ENCODE results near the gene ACE. TPM values are rescaled to one million over a fixed set of nuclear protein-coding genes. Genes with fewer than 3 reads are reported as not detected.

The ACE gene
- 10 to 100 TPM in 1 of 2 donors, 1 to 10 TPM in 1; 6.6 to 30.5 TPM for total RNA-seq
- polyA plus RNA-seq, result 10 to 100 TPM in 1 of 2 donors, under 1 TPM in 1; 0.72 to 15.9 TPM
- long read RNA-seq, donor 1, partial matches to known transcripts, result 2 of 4 reads
- long read RNA-seq, donor 1, other reads (novel, unspliced or antisense), result 2 of 4 reads
- long read RNA-seq, donor 2, full-length matches to known transcripts, result 3 of 13 reads
- long read RNA-seq, donor 2, partial matches to known transcripts, result 8 of 13 reads
- long read RNA-seq, donor 2, other reads (novel, unspliced or antisense), result 2 of 13 reads

DNA sequence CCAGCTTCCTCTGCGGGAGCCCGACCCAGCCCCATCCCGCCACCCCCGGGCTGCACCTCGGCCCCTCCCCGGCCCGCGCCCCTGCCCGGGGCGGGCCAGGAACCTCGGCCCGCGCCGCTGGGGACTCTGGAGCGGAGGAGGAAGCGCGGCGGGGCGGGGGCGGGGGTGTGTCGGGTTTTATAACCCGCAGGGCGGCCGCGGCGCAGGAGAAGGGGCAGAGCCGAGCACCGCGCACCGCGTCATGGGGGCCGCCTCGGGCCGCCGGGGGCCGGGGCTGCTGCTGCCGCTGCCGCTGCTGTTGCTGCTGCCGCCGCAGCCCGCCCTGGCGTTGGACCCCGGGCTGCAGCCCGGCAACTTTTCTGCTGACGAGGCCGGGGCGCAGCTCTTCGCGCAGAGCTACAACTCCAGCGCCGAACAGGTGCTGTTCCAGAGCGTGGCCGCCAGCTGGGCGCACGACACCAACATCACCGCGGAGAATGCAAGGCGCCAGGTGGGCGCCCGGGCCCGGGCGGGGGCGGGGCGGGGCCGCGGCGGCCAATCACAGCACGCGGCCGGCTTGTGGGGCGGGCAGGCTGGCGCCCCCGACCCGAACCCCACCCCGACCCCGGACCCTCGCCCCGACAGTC is at the start of gene ACE:
ACE (plus strand) TSS at position 208 of the 626 bp plus-strand sequence; CDS start at position 242, 34 bp downstream.
- WGBS, 2 donors, result 1% methylated on average over 49 to 78 of the region's 78 CpGs
- Histone ChIP-seq H3K36me3 (ENCODE audit: control insufficient read depth in 1 of 2, insufficient read depth in 2 of 2, low read length in 1 of 2) (no peaks in the 10 kb centered on the region), H3K4me3 (ENCODE audit: low read length in 2 of 2) (peak within 1 kb of the TSS; percentile 3 to 48), H3K27me3 (ENCODE audit: control insufficient read depth in 1 of 2, insufficient read depth in 2 of 2, low read length in 1 of 2) (no peaks in the 10 kb centered on the region), H3K4me1 (ENCODE audit: control insufficient read depth in 1 of 2, insufficient read depth in 2 of 2, low read length in 2 of 2) (no peaks in the 10 kb centered on the region), H3K9me3 (ENCODE audit: control insufficient read depth, low read length) (no peaks in the 10 kb centered on the region), H3K27ac (ENCODE audit: low read depth in 1 of 2, low read length in 2 of 2) (no peak within 1 kb of the TSS)
- DNase-seq (no peak), ATAC-seq (ENCODE audit: low FRiP score) (peak; percentile 3)
- intact Hi-C loops (cut with DNase I), result no loop called here

DNA sequence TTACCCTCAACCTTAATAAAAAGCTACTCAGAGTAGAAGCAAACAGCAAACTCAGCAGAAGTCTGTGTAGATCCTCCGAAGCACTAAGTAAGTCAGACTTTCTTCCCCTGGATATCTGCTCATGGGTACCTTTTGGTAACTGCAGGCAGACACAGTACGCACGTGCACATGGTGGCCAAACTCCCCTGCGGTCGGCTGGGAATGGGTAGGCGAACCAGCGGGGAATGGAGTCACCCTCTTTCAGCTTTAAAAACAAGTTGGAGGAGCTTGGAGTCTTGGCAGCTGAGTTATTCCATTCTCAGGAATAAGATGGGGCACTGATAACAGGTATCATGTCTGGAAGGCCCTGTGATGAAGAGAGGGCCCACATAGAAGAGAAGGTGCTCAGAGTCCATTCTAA is 47.1 kb upstream of the ACE start:
- Histone ChIP-seq H3K36me3 (ENCODE audit: control insufficient read depth in 1 of 2, insufficient read depth in 2 of 2, low read length in 1 of 2) (no peaks in the 10 kb centered on the region), H3K4me1 (ENCODE audit: control insufficient read depth in 1 of 2, insufficient read depth in 2 of 2, low read length in 2 of 2) (peaks cover 0 to 1% of the 10 kb centered on the region in 2 donors), H3K9me3 (ENCODE audit: control insufficient read depth, low read length) (no peaks in the 10 kb centered on the region), H3K27me3 (ENCODE audit: control insufficient read depth in 1 of 2, insufficient read depth in 2 of 2, low read length in 1 of 2) (no peaks in the 10 kb centered on the region), H3K27ac (ENCODE audit: low read depth in 1 of 2, low read length in 2 of 2) (no peak overlapping the region), H3K4me3 (ENCODE audit: low read length in 2 of 2) (no peak overlapping the region)
- DNase-seq (no peak), ATAC-seq (ENCODE audit: low FRiP score) (no peak)
- 87 to 88% methylated on average over 7 of the region's 7 CpGs for WGBS, 2 donors
- intact Hi-C loops (cut with DNase I), result no loop called here

DNA sequence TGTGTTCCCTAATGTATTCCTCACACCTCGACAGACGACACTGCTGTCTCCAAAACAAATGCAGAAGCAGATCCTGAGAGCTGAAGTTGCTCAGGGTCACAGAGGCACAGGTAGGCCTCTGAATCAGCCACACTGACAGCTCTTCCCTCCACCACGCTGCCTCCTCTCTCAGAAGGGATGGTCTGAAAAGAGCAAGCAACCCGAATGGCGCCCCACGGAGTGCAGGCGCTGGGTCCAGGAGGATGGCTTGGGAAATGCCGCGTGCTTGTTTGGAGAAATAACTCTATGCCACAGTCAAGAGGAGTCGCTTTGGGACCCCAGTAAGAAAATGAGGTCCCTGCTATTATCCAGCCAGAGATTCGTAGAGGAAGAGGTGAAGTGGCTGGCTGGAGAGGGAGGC is 46.6 kb upstream of the ACE start:
- H3K4me3 ChIP-seq (ENCODE audit: low read length in 2 of 2), result no peak overlapping the region
- WGBS, 2 donors, result 77 to 85% methylated on average over 11 of the region's 11 CpGs
- peaks cover 0 to 1% of the 10 kb centered on the region in 2 donors for H3K4me1 ChIP-seq (ENCODE audit: control insufficient read depth in 1 of 2, insufficient read depth in 2 of 2, low read length in 2 of 2)
- H3K9me3 ChIP-seq (ENCODE audit: control insufficient read depth, low read length), result no peaks in the 10 kb centered on the region
- intact Hi-C loops (cut with DNase I), result no loop called here
- no peaks in the 10 kb centered on the region for H3K36me3 ChIP-seq (ENCODE audit: control insufficient read depth in 1 of 2, insufficient read depth in 2 of 2, low read length in 1 of 2)
- no peaks in the 10 kb centered on the region for H3K27me3 ChIP-seq (ENCODE audit: control insufficient read depth in 1 of 2, insufficient read depth in 2 of 2, low read length in 1 of 2)
- DNase-seq (peak in 1 of 2 donors; percentile 17), ATAC-seq (ENCODE audit: low FRiP score) (no peak)
- H3K27ac ChIP-seq (ENCODE audit: low read depth in 1 of 2, low read length in 2 of 2), result no peak overlapping the region

DNA sequence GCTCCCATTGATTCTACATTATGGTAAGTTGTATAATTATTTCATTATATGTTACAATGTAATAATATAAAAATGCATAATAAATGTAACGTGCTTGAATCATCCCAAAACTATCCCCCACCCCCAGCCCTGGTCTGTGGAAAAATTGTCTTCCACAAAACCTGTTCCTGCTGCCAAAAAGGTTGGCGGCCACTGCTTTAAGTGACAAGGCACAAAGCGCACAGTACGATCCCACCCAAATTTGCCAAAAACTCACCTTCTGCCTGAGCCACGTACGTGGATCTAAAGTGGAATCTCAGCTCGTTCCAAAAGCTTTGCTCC is 45.3 kb upstream of the ACE start:
- no peak for ATAC-seq (ENCODE audit: low FRiP score)
- Histone ChIP-seq H3K27ac (ENCODE audit: low read depth in 1 of 2, low read length in 2 of 2) (no peak overlapping the region), H3K9me3 (ENCODE audit: control insufficient read depth, low read length) (no peaks in the 10 kb centered on the region), H3K4me1 (ENCODE audit: control insufficient read depth in 1 of 2, insufficient read depth in 2 of 2, low read length in 2 of 2) (peaks cover 0 to 1% of the 10 kb centered on the region in 2 donors), H3K27me3 (ENCODE audit: control insufficient read depth in 1 of 2, insufficient read depth in 2 of 2, low read length in 1 of 2) (no peaks in the 10 kb centered on the region), H3K36me3 (ENCODE audit: control insufficient read depth in 1 of 2, insufficient read depth in 2 of 2, low read length in 1 of 2) (no peaks in the 10 kb centered on the region), H3K4me3 (ENCODE audit: low read length in 2 of 2) (no peak overlapping the region)
- DNase-seq, result peak in 1 of 2 donors; percentile 30
- intact Hi-C loops (cut with DNase I), result no loop called here
- 88 to 90% methylated on average over 7 of the region's 7 CpGs for WGBS, 2 donors

DNA sequence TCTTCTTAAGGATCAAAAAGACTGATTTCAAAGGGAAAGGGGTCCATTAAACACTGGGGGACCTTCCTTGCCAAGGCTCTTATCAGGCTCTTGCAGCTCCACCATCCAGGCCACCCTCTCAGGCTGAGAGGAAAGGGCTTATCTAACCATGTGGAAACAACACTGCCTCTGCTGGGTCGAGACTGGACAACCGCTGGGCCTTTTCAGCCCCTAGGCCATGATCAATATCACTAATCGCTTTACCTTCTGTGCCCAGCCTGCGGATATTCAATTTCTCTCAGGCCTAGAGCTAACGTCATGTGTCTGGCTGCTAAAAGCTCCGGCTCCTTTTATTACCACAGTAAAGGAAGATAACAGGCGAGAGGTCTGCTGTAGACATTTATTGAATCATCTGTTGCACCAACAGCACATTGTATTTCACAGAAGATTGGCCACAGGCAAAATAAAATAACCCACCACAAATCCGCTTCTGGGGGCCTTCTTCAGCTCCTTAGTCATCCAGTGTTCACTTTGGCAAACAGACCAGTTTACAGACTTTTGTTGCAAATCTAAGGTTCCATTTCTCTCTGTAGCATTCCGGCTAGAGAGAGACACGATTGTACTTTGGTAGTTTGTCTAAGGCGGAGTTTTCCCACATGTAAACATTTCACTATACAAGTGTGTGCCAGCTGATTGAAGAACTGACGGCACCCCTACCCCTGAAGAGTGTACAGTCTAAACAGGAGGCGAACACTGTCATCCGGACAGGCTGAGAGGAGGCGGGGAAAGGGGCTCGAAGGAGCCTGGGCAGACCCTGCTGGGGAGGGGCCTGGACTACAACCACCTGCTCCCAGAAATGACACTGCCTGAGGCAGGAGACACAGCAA is 44.7 kb upstream of the ACE start:
- no peaks in the 10 kb centered on the region for H3K27me3 ChIP-seq (ENCODE audit: control insufficient read depth in 1 of 2, insufficient read depth in 2 of 2, low read length in 1 of 2)
- ATAC-seq (ENCODE audit: low FRiP score) (no peak), DNase-seq (peak in 1 of 2 donors; percentile 36)
- no peaks in the 10 kb centered on the region for H3K9me3 ChIP-seq (ENCODE audit: control insufficient read depth, low read length)
- peaks cover 0 to 1% of the 10 kb centered on the region in 2 donors for H3K4me1 ChIP-seq (ENCODE audit: control insufficient read depth in 1 of 2, insufficient read depth in 2 of 2, low read length in 2 of 2)
- H3K36me3 ChIP-seq (ENCODE audit: control insufficient read depth in 1 of 2, insufficient read depth in 2 of 2, low read length in 1 of 2), result no peaks in the 10 kb centered on the region
- H3K4me3 ChIP-seq (ENCODE audit: low read length in 2 of 2), result no peak overlapping the region
- WGBS, 2 donors, result 59 to 71% methylated on average over 16 of the region's 16 CpGs
- H3K27ac ChIP-seq (ENCODE audit: low read depth in 1 of 2, low read length in 2 of 2), result no peak overlapping the region
- intact Hi-C loops (cut with DNase I), result no loop called here

DNA sequence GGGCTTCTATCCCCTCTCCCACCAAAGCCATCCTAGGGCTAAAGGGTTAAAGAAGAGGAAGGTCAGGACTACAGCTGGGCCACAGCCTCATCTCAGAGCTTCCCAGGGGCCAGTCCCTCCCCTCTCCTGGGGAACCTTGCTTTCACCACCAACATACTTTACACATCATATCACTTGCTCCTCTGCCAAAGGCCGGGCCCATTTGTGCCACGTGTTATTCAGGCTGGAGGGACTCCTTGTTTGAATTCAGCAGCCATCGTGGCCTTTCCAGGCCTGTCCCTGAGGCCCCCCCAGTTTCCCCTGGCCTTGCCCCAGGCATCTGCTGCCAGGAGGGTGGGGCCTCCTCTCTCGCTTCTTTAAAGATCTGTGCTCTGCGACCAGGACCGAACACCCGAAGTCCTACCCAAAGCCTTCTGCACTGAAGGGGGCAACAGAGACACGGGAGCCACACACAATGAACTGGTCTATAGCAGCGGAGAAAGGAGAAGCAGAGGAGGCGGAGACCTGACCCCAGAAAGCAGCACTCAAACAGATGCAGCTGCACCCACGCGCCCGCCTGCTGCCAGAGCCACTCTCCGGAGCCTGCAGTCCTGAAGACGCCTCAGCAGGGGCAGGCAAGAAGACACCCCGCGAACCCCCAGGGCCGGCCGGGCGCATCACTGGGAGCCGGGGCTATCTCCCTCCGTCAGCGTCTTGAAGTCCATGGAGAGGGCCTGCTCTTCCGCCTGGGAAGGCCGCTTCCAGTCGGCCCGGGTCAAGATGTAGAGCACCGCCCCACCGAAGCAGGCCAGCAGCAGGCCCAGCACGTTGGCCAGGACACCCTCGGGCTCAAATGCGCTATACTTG is 42.9 kb upstream of the ACE start:
- peaks cover 0 to 1% of the 10 kb centered on the region in 2 donors for H3K4me1 ChIP-seq (ENCODE audit: control insufficient read depth in 1 of 2, insufficient read depth in 2 of 2, low read length in 2 of 2)
- ATAC-seq (ENCODE audit: low FRiP score) (peak; percentile 82), DNase-seq (peak; percentile 88 to 90)
- intact Hi-C loops (cut with DNase I), result no loop called here
- H3K4me3 ChIP-seq (ENCODE audit: low read length in 2 of 2), result no peak overlapping the region
- H3K36me3 ChIP-seq (ENCODE audit: control insufficient read depth in 1 of 2, insufficient read depth in 2 of 2, low read length in 1 of 2), result no peaks in the 10 kb centered on the region
- WGBS, 2 donors, result 47 to 58% methylated on average over 31 to 32 of the region's 32 CpGs
- H3K27me3 ChIP-seq (ENCODE audit: control insufficient read depth in 1 of 2, insufficient read depth in 2 of 2, low read length in 1 of 2), result no peaks in the 10 kb centered on the region
- no peak overlapping the region for H3K27ac ChIP-seq (ENCODE audit: low read depth in 1 of 2, low read length in 2 of 2)
- H3K9me3 ChIP-seq (ENCODE audit: control insufficient read depth, low read length), result no peaks in the 10 kb centered on the region

DNA sequence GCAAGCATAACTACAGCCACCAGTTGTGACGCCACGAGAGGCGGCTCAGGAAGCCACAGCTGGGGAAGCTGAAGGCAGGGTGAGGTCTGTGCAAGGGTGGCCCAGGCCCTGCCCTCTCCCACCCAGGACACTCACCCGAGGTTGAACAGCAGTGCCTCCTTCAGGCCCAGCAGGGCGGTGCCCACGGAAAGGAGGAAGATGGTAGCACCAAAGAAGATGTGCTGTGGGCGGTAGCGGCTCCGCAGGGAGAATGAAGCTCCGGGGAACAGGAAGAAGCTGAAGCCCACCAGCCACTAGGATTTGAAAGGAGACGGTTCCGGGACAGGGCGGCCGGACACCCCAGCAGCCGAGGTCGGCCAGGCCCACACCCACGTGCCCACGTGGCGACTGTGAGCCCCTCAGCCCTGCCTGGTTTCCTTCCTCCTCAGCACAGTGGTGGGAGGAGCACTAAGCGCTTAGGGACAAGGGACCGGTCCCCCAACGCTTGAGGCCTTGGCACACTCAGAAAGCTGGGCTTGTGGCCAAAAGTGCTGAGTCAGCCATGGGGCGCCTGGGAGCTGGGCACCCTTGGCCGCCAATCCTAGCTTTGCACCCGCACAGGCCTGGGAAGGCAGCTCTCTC is 41.8 kb upstream of the ACE start:
- ATAC-seq (ENCODE audit: low FRiP score) (peak; percentile 51), DNase-seq (peak; percentile 88 to 93)
- H3K36me3 ChIP-seq (ENCODE audit: control insufficient read depth in 1 of 2, insufficient read depth in 2 of 2, low read length in 1 of 2), result no peaks in the 10 kb centered on the region
- 26 to 32% methylated on average over 24 to 25 of the region's 25 CpGs for WGBS, 2 donors
- intact Hi-C loops (cut with DNase I), result no loop called here
- H3K4me1 ChIP-seq (ENCODE audit: control insufficient read depth in 1 of 2, insufficient read depth in 2 of 2, low read length in 2 of 2), result peaks cover 0 to 1% of the 10 kb centered on the region in 2 donors
- H3K27ac ChIP-seq (ENCODE audit: low read depth in 1 of 2, low read length in 2 of 2), result no peak overlapping the region
- no peaks in the 10 kb centered on the region for H3K27me3 ChIP-seq (ENCODE audit: control insufficient read depth in 1 of 2, insufficient read depth in 2 of 2, low read length in 1 of 2)
- no peak overlapping the region for H3K4me3 ChIP-seq (ENCODE audit: low read length in 2 of 2)
- H3K9me3 ChIP-seq (ENCODE audit: control insufficient read depth, low read length), result no peaks in the 10 kb centered on the region
